DMS153 (cell line): Measurements from ENCODE around the gene TEK.

Experiments
- DNase-seq: peaks from one replicate; lab custom pipeline; 2025; lab: John Stamatoyannopoulos, UW

TEK gene

DNA sequence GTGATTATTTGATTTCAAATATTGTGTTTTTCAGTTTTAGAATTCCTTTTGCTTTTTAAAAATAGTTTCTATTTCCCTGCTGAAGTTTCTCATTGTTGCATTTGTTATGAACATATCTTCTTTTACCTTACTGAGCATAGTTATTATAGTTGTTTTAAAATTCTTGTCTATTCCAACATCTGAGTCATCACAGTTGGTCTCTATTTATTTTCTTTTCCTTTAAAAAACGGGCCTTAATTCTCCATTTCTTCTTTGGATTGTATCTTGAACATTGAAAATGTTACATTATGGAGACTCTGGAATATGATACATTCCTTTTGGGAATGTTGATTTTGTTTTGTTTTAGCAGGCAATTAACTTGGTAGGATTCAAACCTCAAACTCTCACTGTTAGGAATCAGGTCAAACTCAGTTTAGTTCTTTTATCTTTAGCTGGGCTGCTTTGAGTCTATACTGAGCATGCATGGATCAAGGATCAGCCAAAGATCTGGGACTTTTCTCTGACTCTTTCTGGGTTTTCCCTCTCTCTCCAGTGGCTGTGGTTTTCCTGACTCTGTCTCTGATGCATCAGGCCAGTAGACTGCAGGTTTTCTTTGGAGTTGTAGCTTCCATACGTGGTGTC, 70.3 kb downstream of the TEK start:
- no peak for DNase-seq

DNA sequence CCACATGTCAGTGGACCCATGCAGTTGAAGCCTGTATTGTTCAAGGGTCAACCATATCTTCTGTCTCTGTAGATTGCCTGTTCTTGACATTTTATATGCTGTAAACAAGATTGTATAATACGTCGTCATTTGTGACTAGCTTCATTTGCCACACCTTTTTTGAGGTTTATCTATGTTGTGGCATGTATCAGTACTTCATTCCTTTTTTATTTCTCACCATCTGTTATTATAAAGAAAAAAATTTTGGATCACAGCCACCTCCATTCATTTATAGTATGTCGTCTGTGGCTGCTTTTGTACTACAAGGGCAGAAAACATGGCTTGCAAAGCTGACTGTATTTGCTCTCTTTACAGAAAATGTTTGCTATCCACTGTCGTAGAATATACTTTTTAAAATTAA, 72.4 kb downstream of the TEK start:
- no peak for DNase-seq

DNA sequence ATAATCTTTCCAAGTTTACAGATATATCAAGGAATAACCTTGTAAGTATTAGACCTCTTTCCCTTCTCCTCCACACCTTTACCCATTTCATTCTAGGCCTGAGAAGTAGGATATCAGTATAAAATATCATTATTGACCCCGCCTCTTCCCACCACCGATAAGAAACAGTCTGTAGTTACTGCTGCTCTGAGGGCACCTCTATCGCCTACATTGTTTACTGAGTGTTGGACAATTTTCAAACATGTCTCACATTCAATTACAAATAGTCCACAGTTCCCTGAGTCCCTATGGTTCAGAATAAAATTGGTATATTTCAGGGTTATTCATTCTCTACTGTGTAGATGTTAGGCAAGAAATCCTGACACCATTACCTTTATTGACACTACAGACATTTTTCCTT, 73.4 kb downstream of the TEK start:
- no peak for DNase-seq

DNA sequence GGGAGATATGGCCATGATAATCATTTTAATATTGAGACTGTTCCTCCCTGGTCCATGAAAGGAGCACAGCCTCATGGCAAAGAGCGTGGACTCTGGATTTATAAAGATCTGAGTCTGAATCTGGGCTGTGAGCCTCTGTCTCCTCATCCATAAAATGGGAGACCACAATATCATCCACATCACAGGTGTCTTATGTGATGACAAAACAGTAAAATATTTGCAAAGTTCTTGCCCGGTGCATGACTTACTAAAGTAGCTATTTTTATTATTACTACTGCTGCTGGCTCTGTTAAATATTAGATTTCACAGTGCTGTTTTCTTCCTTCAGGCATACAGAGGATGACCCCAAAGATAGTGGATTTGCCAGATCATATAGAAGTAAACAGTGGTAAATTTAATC, 74.1 kb downstream of the TEK start:
- DNase-seq: no peak

DNA sequence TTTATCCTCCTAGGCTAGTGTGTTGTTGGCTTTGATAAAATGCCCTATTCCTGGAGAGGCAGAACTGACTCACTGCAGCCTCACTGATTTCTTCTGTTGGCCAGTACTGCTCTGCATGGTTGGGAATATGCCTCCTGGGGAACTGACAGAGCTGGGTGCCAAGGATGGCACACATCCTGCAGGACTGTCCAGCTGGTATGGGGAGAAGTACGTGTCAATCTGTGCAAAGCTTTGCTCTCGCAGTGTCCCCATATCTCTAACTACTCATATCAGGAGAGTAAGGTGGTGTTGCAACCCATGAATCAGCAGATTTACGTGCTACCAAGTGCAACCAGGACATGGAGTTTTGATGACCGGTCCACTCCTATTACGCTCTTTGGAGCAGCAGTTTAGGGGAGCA, 74.7 kb downstream of the TEK start:
- no peak for DNase-seq

DNA sequence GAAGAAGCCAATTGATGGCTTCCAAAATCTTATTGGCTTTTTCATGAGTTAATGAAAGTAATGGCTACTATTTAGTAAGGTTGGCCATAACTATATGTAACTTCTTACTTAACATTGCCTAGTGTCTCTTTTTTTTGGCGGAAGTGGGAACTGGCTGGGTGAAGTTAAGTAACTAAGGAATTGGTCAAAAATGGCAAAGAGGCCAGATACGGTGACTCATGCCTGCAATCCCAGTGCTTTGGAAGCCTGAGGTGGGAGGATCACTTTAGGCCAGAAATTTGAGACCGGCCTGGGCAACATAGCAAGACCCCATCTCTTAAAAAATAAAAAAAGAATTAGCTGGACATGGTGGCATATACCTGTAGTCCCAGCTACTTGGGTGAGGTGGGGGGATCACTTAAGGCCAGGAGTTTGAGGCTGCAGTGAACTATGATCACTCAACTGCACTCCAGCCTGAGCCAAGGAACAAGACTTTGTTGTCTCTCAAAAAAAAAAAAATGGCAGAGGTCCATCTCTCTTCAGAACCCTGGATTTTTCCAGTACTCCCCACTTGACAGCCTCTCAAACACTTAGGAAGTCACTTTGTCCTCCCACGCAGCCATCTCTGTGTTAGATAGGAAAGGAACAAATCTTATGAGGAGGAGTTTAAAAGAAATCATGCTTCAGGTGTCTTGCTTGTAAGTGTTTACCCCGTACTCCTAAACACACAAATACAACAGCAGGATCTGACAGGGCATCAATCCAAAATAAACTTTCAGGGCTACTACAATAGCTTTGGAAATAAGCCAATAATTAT, 75.7 kb downstream of the TEK start:
- no peak for DNase-seq

DNA sequence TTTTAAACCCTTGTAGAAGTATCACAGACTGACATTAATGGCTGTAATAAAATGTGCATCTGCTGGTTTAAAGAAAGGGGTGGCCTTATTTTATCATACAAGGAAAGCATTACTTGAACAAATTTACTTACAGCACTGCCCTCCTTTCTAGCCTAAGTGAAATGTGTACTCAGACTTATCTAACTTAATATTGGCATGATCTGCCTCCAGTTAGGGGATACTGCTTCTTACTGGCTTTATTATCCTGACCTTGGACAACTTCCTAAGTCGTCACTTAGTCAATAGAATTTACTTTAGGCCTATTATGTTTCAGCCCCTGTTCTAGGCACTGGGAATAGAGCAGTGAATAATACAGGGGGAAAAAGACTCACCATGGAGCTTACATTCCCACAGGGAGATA, 79.4 kb downstream of the TEK start:
- DNase-seq: no peak

DNA sequence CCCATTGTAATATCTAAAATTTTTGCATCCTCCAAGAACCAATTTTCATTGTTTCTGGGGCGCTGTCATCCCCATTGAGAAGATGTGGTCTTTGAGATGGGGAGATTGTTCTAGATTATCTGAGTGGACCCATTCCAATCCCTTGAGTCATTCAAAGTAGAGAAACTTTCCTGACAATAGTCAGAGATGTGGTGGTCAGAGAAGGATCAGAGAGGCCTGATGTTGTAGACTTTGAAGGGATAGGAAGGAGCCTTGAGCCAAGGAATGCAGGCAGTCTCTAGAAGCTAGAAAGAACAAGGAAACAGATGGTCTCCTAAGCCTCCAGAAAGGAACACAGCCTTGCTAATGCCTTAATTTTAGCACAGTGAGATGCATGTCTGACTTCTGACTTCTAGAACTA, 80.4 kb downstream of the TEK start:
- DNase-seq: no peak

DNA sequence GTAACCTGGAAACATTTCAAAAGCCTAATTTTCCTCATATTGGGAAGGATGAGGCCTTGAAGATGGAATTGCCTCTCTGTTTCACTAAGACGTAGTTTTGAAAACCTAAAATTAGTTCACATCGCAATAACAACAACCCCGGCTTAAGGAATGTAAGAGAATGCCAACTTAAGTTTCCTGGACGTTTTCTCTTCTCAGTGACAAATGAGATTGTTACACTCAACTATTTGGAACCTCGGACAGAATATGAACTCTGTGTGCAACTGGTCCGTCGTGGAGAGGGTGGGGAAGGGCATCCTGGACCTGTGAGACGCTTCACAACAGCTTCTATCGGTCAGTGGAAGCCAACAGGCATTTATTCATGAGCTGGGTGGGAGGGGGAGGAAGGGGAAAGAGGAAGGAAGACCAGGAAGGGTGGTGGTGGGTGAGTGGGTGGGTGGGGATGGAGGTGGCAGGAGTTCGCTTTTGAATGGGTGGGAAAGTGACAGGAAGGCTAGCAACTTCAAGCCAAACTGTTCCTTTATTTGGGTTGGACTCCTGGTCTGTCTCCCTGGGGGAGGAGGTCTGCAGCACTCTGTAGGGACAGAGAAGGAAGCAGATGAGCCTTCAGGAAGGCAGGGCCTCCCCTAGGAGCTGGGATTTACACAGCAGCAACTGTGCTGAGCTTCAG, 83.4 kb downstream of the TEK start:
- no peak for DNase-seq

DNA sequence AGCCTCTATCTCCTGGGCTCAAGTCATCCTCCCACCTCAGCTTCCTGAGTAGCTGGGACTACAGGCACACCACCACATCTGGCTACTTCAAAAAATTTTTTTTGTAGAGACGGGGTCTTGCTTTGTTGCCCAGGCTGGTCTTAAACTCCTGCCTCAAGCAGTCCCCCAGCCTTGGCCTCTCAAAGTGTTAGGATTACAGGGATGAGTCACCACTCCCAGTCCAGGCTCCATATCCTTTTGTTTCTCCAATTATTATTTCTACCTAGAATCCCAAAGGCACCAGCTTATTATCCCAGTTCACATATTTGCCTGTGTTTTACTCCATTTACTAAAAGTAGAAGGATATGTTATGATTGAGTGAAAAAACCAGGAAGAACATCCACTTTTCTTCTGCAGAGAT, 84.9 kb downstream of the TEK start:
- no peak for DNase-seq

DNA sequence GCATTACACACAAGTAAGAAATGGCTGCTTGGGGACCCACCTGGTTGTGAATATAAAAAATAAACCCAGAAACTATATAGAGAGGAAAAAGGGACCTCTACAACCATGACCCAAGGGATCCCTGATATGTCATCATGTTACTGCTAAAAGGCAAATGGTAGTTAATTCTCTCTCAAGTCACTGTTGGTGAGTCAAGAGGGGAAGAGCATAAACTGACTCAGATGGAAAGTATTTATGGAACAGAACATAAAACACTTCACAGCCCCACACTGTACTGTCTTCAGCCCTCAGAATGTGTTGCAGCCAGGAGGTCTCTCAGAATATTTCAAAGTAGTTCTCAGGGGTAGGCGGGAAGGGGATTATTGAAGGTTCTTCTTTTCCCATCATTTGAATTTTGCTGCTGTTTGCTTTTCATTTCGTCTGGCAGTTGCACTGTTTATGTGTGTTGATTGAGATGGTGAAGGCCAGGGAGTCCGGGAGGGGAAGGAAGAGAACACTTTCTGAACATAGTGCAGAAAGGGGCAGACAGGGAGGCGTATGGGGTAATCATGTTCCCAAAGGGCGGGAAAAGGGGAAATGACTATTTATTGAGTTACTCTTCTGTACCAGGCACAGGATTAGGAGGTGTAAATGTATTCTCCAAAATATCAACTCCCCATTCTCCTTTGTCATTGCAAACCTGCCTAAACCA, 85.5 kb downstream of the TEK start:
- no peak for DNase-seq

DNA sequence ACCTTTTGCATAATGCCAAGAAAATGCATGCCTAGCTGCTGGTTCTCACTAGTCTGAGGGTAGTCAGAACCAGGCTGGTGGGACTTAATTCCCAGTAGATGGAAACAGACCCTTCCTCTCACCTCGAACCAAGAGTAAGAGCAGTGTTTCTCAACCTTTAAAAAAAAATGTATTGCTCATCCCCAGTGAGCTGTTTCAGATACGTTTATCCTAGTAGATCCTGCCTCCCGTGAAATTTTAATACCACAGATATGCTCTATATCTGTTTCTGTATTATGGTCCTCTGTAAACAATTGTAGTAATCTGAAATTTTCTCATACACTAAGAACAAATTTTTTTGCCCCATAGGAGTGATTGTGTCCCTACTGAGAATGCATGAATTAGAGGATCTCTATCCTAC, 86.2 kb downstream of the TEK start:
- DNase-seq: no peak

DNA sequence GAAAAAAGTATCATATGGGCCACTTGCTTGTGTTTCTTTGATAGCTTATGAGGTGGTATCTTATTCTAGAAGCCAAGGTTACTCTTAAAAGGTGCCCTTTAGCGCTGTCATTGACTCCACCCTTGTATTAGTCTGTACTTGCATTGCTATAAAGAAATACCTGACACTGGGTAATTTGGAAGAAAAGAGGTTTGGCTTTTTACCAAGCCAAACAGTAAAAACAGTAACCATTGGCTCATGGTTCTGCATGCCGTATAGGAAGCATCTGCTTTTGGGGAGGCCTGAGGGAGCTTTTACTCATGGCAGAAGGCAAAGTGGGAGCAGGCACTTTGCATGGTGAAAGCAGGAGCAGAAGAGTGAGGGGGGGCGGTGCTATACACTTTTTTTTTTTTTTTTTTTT, 87.4 kb downstream of the TEK start:
- DNase-seq: no peak

DNA sequence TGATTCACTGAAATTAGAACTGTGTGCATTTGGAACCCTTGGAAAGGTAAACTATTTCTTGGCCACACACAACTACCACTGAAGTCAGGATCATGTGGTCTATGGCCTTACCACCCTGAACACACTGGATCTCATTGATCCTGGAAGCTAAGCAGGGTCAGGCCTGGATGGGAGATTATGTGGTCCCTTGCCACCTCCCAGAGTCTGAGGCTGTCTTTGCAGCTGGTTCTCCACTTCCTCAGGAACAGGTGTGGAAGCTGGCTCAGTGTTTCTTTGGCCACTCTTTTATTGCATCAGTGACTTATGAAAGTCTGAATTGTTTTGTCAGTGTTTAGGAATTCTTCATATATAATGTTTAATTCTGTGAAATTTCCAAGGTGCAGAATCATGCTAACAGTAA, 89.2 kb downstream of the TEK start:
- no peak for DNase-seq

DNA sequence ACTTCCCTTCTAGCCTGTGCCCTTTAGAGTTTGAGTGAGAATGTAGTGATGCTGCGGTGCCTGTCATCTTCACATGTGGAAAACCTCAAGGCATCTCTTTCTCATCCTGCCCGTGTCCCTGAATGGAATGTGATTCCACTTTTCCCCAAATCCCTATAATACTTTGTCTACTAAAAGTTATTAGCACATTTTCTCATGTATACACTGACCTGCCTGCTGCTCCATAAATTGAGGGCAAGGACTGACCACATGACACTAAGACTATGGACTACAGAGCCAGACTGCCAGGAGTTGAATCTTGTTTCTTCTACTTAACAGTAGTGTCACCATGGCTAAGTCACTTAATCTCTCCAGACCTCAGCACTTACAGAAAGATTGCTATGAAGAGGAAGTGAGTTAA, 93.0 kb downstream of the TEK start:
- no peak for DNase-seq

DNA sequence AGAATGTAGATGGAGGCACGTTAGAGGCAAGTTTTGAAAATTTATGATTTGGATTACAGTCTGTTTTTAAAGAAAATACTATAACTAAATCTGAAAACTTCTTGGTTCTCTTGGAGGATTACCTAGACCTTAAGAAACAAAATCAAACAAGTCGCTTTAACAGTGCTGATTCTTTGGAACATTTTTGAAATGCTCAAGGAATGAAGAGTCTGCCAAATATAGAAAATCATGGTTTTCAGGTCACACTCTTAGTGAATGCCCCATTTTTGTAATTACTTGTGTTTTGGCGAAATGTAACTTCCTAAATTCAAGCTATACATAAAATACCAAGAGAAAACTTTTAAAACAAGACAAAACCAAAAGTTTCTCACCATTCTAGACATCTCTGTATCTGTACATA, 94.8 kb downstream of the TEK start:
- DNase-seq: no peak

DNA sequence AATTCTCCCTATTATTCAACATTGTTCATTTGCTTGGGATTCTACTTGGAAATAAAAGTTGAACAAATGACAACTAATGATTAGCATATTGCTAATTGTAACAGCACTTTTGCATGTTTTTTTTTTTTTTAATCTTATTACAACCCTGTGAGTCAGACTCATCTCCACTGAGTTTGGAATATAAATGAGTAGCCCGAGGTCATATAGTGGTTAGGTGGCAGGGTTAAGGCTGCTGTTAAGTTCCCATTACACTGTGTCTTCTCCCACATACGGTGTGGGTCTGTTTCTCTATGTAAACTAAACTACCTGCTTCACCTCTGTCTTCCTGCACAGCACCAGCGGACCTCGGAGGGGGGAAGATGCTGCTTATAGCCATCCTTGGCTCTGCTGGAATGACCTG, 95.6 kb downstream of the TEK start:
- DNase-seq: no peak

DNA sequence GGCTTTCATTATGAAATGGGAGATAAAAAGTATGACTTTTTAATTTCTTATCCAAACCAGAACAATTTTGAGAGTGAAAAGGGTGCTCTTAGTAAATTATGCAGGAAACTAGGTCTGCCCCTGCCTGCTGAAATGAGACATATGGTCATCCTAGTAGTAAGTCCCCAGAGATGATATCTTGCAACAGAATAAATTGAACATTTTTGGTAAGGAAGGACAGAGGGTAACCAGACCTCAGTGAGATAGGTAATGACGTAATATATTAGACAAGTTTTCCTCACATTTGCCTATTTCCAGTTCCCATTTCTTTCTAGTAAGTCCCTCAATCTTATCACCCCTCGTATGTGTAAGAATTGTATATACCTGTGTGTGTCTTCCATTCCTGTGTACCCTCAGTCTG, 96.2 kb downstream of the TEK start:
- DNase-seq: no peak

DNA sequence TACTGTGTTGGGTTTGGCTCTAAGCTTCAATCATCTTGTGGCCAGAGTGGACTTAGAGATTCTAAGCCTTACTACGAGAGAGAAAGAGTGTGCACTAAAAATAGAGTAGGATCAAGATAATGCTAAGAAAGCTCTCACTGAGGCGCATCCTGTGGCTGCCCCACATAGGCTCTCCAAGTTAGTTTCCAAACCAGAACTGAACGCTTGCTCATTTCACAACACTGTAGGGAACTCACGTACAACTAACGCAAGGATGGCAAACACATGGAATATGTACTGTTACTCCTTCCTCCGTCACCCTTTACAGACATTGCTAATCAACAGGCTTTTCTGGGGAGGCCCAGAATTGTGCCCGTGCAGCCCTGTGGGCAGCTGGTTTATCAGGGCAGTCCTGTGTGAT, 97.0 kb downstream of the TEK start:
- DNase-seq: no peak

DNA sequence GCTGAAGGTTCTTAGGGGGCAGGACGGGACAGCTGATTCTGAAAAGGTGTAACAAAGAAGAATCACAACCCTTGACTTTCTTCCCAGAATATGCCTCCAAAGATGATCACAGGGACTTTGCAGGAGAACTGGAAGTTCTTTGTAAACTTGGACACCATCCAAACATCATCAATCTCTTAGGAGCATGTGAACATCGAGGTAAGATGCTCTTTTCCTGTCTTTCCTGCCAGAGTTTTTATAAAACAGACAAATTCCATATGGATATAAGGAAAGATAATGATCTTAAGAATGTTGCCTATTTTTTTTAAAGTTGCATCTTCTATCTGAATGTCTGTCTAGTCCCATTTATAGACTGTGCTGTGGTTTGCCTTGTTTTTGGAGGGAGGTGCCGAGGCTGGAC, 100.0 kb downstream of the TEK start:
- DNase-seq: no peak

DNA sequence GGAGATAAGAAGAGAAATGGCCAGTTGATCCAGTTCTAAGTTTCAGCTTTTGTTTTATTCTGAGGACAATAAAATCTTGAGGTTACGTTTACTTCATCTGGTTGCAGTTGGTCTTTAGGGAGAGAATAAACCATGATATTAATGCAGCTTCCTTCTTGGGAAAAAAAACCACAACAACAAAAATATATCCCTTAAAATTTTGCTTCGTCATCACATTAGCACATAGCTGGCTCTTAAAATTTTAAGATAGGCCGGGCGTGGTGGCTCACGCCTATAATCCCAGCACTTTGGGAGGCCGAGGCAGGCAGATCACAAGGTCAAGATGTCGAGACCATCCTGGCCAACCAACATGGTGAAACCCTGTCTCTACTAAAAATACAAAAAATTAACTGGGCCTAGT, 101.6 kb downstream of the TEK start:
- DNase-seq: no peak

DNA sequence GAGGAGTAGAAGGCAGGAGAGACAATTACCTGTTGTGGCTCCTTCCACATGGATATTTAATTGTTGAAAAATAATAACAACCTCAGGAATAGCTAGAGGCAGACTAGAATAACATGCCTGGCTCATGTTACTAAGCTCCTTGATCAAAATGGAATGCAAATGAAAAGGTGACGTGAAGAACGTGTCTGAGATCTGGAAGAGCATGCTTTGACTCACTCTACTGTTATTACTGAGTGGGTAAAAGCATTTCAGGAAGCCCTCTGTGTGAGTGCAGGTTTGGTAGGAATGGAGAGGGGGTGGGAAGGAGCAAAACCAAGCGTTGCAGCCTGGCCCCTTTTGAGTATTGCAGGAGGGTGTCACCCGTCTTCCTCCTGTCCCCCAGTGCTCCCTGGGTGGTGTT, 103.2 kb downstream of the TEK start:
- DNase-seq: no peak

DNA sequence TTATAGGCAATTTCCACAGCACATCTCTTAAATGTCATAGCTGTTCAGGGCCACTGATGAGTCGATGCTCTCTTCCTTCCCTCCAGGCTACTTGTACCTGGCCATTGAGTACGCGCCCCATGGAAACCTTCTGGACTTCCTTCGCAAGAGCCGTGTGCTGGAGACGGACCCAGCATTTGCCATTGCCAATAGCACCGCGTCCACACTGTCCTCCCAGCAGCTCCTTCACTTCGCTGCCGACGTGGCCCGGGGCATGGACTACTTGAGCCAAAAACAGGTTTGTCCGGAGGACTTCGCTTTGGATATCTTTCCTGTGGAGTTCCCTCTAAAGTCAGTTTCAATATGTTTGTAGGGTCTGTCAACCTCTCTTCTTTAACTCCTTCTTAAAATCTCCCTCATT, 103.6 kb downstream of the TEK start:
- no peak for DNase-seq
